Measurements from ENCODE around the gene DESI1.
"Not testable (repeated sequence)": the region's sequence is repeated elsewhere in the genome, so short reads cannot be mapped to it uniquely, and the experiment has no call there.

The DESI1 gene

GRCh38 chr22:41634610-41635009 lies 13.8 kb upstream of the DESI1 start:
- not testable (repeated sequence) for DNase-seq (ENCODE audit: low spot score)

- DNase-seq (ENCODE audit: low spot score): not testable (repeated sequence)
Measured at GRCh38 chr22:41631615-41632014, 10.8 kb upstream of the DESI1 start.

- not testable (repeated sequence) for DNase-seq (ENCODE audit: low spot score)
Measured at GRCh38 chr22:41631115-41631514, 10.3 kb upstream of the DESI1 start.

DNA sequence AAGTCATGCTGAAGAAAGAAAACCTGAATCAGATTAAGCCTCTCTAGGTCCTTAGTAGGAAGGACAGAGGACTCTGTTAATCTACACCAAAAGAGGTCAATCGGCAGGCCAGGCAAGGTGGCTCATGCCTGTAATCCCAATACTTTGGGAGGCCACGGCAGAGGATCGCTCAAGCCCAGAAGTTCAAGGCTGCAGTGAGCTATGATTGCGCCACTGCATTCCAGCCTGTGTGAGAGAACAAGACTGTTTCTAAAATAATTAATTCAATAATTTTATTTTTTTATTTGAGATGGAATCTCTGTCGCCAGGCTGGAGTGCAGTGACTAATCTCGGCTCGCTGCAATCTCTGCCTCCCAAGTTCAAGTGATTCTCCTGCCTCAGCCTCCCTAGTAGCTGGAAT lies 4.7 kb upstream of the DESI1 start:
- no peak for DNase-seq (ENCODE audit: low spot score)

DNA sequence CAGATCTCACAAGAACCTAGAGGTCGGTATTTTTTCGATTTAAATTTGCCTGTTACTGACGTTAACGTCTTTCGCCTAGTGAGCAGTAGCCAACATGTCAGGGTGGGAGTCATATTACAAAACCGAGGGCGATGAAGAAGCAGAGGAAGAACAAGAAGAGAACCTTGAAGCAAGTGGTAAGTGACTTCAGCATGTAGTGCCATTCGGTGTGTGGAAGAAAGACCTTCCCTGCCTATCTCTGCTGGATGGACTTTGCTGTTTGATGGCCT lies 1.0 kb upstream of the DESI1 start:
- no peak for DNase-seq (ENCODE audit: low spot score)

DNA sequence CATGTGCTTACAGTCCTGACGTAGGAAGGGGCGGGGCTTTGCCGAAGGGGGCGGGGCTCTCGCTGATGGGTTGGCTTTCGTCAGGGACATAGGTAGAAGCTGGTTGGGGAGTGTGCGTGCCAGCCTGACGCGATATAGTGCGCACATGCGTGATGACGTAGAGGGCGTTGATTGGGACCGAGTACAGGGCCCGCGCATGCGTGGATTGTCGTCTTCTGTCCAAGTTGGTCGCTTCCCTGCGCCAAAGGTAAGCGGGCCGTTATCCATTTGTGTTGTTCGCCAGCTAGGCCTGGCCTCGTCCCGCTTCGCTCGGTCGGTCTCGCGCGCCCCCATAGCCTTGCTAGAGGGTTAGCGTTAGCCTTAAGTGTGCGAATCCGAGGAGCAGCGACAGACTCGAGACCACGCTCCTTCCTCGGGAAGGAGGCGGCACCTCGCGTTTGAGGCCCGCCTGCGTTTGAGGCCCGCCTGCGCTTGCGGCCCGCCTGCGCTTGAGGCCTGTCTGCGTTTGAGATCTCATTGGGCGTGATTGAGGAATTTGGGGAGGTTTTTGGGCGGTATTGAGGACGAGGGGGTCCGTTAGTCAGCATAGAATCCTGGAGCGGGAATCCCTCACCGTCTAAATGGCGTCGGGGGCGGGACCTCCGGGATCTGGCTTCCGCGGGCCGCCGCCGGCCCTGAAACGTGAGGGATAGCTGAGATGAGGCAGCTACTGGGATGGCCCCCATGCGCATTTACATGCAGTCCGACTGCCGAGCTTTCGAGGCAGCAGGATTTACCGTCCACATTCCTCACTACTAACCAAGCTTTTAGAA lies 462 bp upstream of the DESI1 start, which contains the start of gene XRCC6:
TSS of gene XRCC6 (plus strand) at position 197 of the 812 bp plus-strand sequence. CDS start 710 bp downstream, outside the sequence.
- peak; percentile 100 for DNase-seq (ENCODE audit: low spot score)

- DNase-seq (ENCODE audit: low spot score): peak; percentile 9
Measured at GRCh38 chr22:41619979-41620588, 759 bp downstream of the DESI1 start.

DNA sequence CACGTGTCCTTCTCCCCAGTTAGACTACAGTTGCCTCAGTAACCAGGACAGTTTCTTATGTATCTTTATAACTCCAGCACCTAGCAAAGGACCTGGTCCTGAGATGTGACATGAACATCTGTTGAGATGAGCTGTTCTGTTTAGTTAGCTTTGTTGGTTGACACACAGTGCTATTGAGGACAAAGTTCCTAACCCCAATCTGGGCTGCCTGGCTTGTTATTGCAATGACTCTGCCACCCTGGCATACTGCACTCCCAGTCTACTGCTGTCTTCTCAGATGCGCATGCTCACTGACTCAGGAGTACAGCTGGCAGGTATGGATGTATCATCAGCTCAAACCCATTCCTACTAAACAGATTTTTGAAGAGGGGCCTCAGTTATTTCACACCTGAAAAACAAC lies 7.4 kb downstream of the DESI1 start:
- no peak for DNase-seq (ENCODE audit: low spot score)

GRCh38 chr22:41612603-41613306 lies 8.1 kb downstream of the DESI1 start:
- no peak for DNase-seq (ENCODE audit: low spot score)

GRCh38 chr22:41608386-41608785 lies 12.5 kb downstream of the DESI1 start:
- DNase-seq (ENCODE audit: low spot score): no peak

GRCh38 chr22:41603873-41604332 lies 16.9 kb downstream of the DESI1 start:
- no peak for DNase-seq (ENCODE audit: low spot score)

- no peak for DNase-seq (ENCODE audit: low spot score)
Measured at GRCh38 chr22:41600976-41601375, 19.9 kb downstream of the DESI1 start.

DNA sequence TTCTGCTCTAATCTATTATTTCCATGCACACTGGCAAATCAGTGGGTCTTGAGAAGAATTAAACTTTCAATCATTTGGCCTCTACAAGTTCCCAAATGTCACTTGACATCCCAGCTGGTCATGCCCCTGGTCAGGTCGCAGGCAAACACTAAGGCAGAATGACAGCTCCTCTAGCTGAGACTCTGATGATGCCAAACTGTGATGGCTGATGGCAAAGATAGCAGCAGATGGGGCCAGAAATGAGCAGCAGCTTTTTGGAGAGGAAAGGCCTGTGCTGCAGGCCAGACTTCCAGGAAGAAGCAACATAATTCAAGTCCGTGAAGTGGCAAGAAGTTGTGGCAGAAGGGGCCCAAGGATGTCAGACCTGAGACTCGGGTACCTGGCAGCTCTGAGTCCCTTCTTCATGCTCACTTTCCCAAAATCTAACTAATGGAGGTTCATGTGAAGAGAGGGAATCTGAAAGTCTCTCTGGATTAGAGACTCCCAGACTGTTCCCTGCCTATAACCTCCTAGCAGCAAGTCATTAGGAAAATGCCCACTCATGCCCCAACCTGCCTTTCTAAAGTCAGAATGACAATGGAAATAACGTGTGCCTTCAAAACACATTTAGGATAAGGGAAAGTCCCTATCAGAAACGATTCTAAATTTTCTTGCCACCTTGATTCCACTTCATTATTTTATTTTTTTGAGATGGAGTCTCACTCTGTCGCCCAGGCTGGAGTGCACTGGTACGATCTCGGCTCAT lies 21.8 kb downstream of the DESI1 start:
- no peak for DNase-seq (ENCODE audit: low spot score)

- DNase-seq (ENCODE audit: low spot score): no peak
Measured at GRCh38 chr22:41598081-41598480, 22.8 kb downstream of the DESI1 start.

DNA sequence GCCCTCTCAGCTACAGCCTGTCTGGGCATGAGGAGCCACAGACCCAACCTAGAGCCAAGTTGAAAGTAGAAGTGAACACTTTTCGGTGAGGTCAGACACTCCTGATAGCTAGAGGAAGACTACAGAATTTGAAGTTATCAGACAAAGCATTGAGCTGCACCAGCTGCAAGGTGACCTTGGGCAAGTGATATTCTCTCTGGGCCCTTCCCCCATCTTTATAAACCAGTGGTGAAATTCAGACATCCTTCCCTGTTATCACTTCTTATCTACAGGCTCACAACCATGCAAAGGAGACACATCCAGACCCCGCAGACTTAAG lies 23.2 kb downstream of the DESI1 start:
- DNase-seq (ENCODE audit: low spot score): no peak

GRCh38 chr22:41596776-41597634 lies 23.8 kb downstream of the DESI1 start:
- peak; percentile 81 for DNase-seq (ENCODE audit: low spot score)

- no peak for DNase-seq (ENCODE audit: low spot score)
Measured at GRCh38 chr22:41595703-41596102, 25.1 kb downstream of the DESI1 start.

DNA sequence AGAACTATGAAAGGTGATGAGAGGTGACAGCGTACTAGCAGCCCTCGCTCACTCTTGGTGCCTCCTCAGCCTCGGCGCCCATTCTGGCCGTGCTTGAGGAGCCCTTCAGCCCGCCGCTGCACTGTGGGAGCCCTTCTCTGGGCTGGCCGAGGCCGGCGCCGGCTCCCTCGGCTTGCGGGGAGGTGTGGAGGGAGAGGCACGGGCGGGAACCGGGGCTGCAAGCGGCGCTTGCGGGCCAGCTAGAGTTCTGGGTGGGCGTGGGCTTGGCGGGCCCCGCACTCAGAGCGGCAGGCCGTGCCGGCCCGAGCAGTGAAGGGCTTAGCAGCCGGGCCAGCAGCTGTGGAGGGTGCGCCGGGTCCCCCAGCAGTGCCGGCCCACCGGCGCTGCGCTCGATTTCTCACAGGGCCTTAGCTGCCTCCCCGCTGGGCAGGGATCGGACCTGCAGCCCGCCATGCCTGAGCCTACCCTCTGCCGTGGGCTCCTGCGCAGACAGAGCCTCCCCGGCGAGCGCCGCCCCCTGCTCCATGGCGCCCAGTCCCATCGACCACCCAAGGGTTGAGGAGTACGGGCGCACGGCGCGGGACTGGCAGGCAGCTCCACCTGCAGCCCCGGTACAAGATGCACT lies 27.4 kb downstream of the DESI1 start:
- not testable (repeated sequence) for DNase-seq (ENCODE audit: low spot score)

DNA sequence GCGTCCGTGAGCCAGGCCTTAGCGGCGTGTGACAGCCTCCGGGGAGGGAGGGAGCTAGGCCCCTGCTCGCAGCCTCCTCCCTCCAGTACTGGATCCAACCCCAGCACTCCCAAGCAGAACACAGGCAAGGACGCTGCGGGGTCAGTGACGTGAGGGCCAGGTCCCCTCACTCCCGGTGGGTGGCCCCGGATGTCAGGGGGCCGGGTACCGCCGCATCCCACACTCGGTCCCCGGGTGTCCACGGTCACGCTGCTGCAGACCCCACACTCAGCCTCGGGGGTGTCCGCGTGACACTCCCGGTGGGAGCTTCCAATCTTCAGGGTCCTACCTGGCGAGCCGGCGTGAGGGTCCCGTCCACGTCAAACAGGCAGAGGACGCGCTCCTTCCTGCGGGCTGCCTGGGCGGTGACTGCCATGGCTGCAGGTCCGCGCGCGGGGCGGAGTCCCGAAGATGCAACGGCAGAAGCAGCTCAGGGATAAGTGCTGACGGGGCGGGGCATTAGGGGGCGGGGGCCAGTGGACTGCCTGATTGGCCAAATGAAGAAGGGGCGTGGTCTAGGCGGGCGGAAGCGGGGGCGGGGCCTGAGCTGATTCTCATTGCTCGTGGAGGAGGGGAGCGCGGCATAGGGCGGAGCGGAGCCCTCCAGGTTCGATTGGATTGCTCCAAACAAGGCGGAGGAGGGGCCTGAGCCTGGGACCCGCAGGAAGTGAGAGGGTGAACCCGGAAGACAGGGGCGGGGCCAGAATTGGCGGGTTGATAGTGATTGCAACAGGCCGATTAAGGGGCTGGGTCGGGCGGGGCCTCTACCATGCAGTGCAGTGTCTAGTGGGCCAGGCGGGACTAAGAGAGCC lies 31.2 kb downstream of the DESI1 start, which contains the start of gene PMM1:
TSS of gene PMM1 (minus strand) at position 450 of the 851 bp plus-strand sequence. CDS start at position 415, 35 bp downstream.
- DNase-seq (ENCODE audit: low spot score): peak; percentile 100

DNA sequence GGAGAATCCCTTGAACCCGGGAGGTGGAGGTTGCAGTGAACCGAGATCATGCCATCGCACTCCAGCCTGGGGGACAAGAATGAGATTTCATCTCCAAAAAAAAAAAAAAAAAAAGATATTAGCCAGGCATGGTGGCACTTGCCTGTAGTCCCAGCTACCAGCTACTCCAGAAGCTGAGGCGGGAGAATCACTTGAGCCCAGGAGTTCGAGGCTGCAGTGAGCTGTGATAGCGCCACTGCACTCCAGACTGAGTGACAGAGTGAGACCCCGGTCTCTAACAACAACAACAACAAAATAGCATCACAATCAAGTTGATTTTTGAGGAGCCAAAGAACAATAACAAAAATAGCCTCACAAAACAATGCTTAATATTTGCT lies 33.5 kb downstream of the DESI1 start:
- DNase-seq (ENCODE audit: low spot score): no peak
